Measurements from ENCODE around the gene FNDC3A. TPM values are rescaled to one million over a fixed set of nuclear protein-coding genes. Genes with fewer than 3 reads are reported as not detected.

FNDC3A gene
- polyA plus RNA-seq, 1 experiment: 82.1 TPM

GRCh38 chr13:49046002-49046401 lies 70.3 kb downstream of the FNDC3A start:
- no peak overlapping the region for H3K4me3 ChIP-seq (ENCODE audit: low read depth, low read length)
- DNase-seq (ENCODE audit: low read depth, low spot score): no peak
- ChIA-PET CTCF (no interaction called here), POLR2A (no interaction called here)
- no peaks in the 10 kb centered on the region for H3K9me3 ChIP-seq (ENCODE audit: control insufficient read depth, insufficient read depth, low read length)
- no peaks in the 10 kb centered on the region for H3K27me3 ChIP-seq (ENCODE audit: control insufficient read depth, insufficient read depth, low read length)
- H3K27ac ChIP-seq (ENCODE audit: low read depth, low read length): no peak overlapping the region
- no peak for TF ChIP-seq CTCF (IDR thresholded peaks at IDR 0.05; ENCODE audit: low read depth, low read length)

GRCh38 chr13:49046519-49046918 lies 70.8 kb downstream of the FNDC3A start:
- TF ChIP-seq CTCF (IDR thresholded peaks at IDR 0.05; ENCODE audit: low read depth, low read length): no peak
- no peaks in the 10 kb centered on the region for H3K27me3 ChIP-seq (ENCODE audit: control insufficient read depth, insufficient read depth, low read length)
- no peaks in the 10 kb centered on the region for H3K9me3 ChIP-seq (ENCODE audit: control insufficient read depth, insufficient read depth, low read length)
- CTCF ChIA-PET: no interaction called here
- no peak for DNase-seq (ENCODE audit: low read depth, low spot score)
- no peak overlapping the region for H3K4me3 ChIP-seq (ENCODE audit: low read depth, low read length)
- no peak overlapping the region for H3K27ac ChIP-seq (ENCODE audit: low read depth, low read length)
- POLR2A ChIA-PET: no interaction called here

GRCh38 chr13:49052813-49053212 lies 77.1 kb downstream of the FNDC3A start:
- Histone ChIP-seq H3K27ac (ENCODE audit: low read depth, low read length) (no peak overlapping the region), H3K27me3 (ENCODE audit: control insufficient read depth, insufficient read depth, low read length) (no peaks in the 10 kb centered on the region), H3K4me3 (ENCODE audit: low read depth, low read length) (no peak overlapping the region), H3K9me3 (ENCODE audit: control insufficient read depth, insufficient read depth, low read length) (no peaks in the 10 kb centered on the region; the same call in 1 of the 2 replicates)
- DNase-seq (ENCODE audit: low read depth, low spot score): no peak
- ChIA-PET POLR2A (no interaction called here), CTCF (interaction anchor here (0.6 kb wide), 1 partner anchor 48 kb away, joined by 3 read pairs; no protein-coding TSS in a partner anchor)
- TF ChIP-seq CTCF (IDR thresholded peaks at IDR 0.05; ENCODE audit: low read depth, low read length): no peak

- no peak for TF ChIP-seq CTCF (IDR thresholded peaks at IDR 0.05; ENCODE audit: low read depth, low read length)
- Histone ChIP-seq H3K27ac (ENCODE audit: low read depth, low read length) (no peak overlapping the region), H3K4me3 (ENCODE audit: low read depth, low read length) (no peak overlapping the region), H3K9me3 (ENCODE audit: control insufficient read depth, insufficient read depth, low read length) (no peaks in the 10 kb centered on the region; the same call in 1 of the 2 replicates), H3K27me3 (ENCODE audit: control insufficient read depth, insufficient read depth, low read length) (no peaks in the 10 kb centered on the region)
- ChIA-PET CTCF (interaction anchor here (0.6 kb wide), 1 partner anchor 48 kb away, joined by 3 read pairs; no protein-coding TSS in a partner anchor), POLR2A (no interaction called here)
- no peak for DNase-seq (ENCODE audit: low read depth, low spot score)
Measured at GRCh38 chr13:49053215-49053614, 77.5 kb downstream of the FNDC3A start.

GRCh38 chr13:49053906-49054305 lies 78.2 kb downstream of the FNDC3A start:
- Histone ChIP-seq H3K27ac (ENCODE audit: low read depth, low read length) (no peak overlapping the region), H3K9me3 (ENCODE audit: control insufficient read depth, insufficient read depth, low read length) (no peaks in the 10 kb centered on the region; the same call in 1 of the 2 replicates), H3K4me3 (ENCODE audit: low read depth, low read length) (no peak overlapping the region), H3K27me3 (ENCODE audit: control insufficient read depth, insufficient read depth, low read length) (no peaks in the 10 kb centered on the region)
- no peak for DNase-seq (ENCODE audit: low read depth, low spot score)
- ChIA-PET CTCF (no interaction called here), POLR2A (no interaction called here)
- no peak for TF ChIP-seq CTCF (IDR thresholded peaks at IDR 0.05; ENCODE audit: low read depth, low read length)

All from AG04450 (cell line).